Transverse colon (tissue), 4 donors: ENCODE results near the gene SRI.
A peak's percentile ranks its signal among the peaks of the same experiment; 100 is the strongest.

Experiments
- EP300 ChIP-seq: sonication (generic); formaldehyde crosslinking; IDR thresholded peaks from one replicate; pipeline ENCODE4 v1.6.1; 2017; ENCODE audit warnings: antibody characterized with exemption, low read depth
- POLR2A ChIP-seq: fragments of 450-650 bp; IDR thresholded peaks from one replicate; pipeline ENCODE4 v1.6.1; 2016; ENCODE audit warnings: antibody characterized with exemption, mild to moderate bottlenecking, moderate library complexity
- POLR2AphosphoS5 ChIP-seq, 3 donors: sonication (generic); formaldehyde crosslinking; IDR thresholded peaks; one replicate each; pipeline ENCODE4 v1.6.1; 2016; ENCODE audit warnings: antibody characterized with exemption in 3 of 3
- TF ChIP-seq, protein P1 (sequence below), 5 experiments: fragments of 200-600 bp in 3 of 5; fragments of 450-650 bp in 2 of 5; sonication (generic) in 3 of 5; IDR thresholded peaks; 1 replicate in 2 of 5; 2 replicates in 3 of 5; pipeline ENCODE4 v1.5.1; 2016 to 2017; ENCODE audit warnings: antibody characterized with exemption in 5 of 5, inconsistent platforms in 3 of 5, mild to moderate bottlenecking in 2 of 5, moderate library complexity in 1 of 5

DNA sequence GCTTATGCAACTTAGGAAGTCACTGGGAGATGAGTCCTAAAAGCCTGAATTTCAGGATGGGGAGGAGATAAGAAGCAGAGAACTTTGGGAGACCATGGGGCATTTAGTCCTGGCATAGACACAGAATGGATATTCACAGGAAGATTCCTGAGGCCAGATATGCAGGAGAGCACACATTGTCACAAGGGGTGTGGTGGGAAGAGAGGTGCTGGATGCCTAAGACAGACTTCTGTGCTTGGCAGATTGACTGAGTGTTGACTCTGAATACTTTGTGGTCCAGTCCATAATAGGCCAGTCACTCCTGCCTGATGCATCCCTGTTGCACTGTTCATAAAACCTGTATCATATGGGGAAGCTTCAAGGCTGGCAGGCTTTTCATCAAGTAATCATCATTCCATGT is 18.5 kb downstream of the SRI start:
- TF ChIP-seq, protein P1, sequence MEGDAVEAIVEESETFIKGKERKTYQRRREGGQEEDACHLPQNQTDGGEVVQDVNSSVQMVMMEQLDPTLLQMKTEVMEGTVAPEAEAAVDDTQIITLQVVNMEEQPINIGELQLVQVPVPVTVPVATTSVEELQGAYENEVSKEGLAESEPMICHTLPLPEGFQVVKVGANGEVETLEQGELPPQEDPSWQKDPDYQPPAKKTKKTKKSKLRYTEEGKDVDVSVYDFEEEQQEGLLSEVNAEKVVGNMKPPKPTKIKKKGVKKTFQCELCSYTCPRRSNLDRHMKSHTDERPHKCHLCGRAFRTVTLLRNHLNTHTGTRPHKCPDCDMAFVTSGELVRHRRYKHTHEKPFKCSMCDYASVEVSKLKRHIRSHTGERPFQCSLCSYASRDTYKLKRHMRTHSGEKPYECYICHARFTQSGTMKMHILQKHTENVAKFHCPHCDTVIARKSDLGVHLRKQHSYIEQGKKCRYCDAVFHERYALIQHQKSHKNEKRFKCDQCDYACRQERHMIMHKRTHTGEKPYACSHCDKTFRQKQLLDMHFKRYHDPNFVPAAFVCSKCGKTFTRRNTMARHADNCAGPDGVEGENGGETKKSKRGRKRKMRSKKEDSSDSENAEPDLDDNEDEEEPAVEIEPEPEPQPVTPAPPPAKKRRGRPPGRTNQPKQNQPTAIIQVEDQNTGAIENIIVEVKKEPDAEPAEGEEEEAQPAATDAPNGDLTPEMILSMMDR (IDR thresholded peaks at IDR 0.05), result no peak
- TF ChIP-seq POLR2A (peak; percentile 6), POLR2AphosphoS5 (IDR thresholded peaks at IDR 0.05) (no peak), EP300 (no peak)
